ENCODE results near the gene PCOLCE2. TPM values are rescaled to one million over a fixed set of nuclear protein-coding genes. Genes with fewer than 3 reads are reported as not detected.

Gene PCOLCE2
- total and polyA plus RNA-seq, 10 donors = 1.8 to 18.2 (median 6.5) TPM

GRCh38 chr3:142795332-142795731 lies 93.6 kb downstream of the PCOLCE2 start:
- Histone ChIP-seq H3K27me3 (replicated peaks in 1 of 7) (no peaks in the 10 kb centered on the region), H3K36me3 (no peaks in the 10 kb centered on the region), H3K27ac (no peak overlapping the region), H3K4me3 (no peak overlapping the region), H3K4me1 (no peaks in the 10 kb centered on the region), H3K9me3 (no peaks in the 10 kb centered on the region)
- WGBS, 5 donors = 85 to 95% (median 92%) methylated on average over 1 of the region's 1 CpG
- no peak for DNase-seq
- TF ChIP-seq POLR2AphosphoS5 (IDR thresholded peaks at IDR 0.05) (no peak), POLR2A (IDR thresholded peaks at IDR 0.05) (no peak)
- TF ChIP-seq, protein P1, sequence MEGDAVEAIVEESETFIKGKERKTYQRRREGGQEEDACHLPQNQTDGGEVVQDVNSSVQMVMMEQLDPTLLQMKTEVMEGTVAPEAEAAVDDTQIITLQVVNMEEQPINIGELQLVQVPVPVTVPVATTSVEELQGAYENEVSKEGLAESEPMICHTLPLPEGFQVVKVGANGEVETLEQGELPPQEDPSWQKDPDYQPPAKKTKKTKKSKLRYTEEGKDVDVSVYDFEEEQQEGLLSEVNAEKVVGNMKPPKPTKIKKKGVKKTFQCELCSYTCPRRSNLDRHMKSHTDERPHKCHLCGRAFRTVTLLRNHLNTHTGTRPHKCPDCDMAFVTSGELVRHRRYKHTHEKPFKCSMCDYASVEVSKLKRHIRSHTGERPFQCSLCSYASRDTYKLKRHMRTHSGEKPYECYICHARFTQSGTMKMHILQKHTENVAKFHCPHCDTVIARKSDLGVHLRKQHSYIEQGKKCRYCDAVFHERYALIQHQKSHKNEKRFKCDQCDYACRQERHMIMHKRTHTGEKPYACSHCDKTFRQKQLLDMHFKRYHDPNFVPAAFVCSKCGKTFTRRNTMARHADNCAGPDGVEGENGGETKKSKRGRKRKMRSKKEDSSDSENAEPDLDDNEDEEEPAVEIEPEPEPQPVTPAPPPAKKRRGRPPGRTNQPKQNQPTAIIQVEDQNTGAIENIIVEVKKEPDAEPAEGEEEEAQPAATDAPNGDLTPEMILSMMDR (IDR thresholded peaks at IDR 0.05 in 8 of 11, conservative IDR thresholded peaks at IDR 0.05 in 3 of 11) = no peak
- intact Hi-C loops (cut with DNase I; ENCODE audit: low total_unique reads) = no loop called here

- TF ChIP-seq POLR2AphosphoS5 (IDR thresholded peaks at IDR 0.05) (no peak), POLR2A (IDR thresholded peaks at IDR 0.05) (no peak)
- TF ChIP-seq, protein P1 (IDR thresholded peaks at IDR 0.05 in 8 of 11, conservative IDR thresholded peaks at IDR 0.05 in 3 of 11) = no peak
- 81 to 97% (median 92%) methylated on average over 4 of the region's 4 CpGs for WGBS, 5 donors
- DNase-seq = no peak
- intact Hi-C loops (cut with DNase I; ENCODE audit: low total_unique reads) = no loop called here
- no peaks in the 10 kb centered on the region for H3K36me3 ChIP-seq
- no peaks in the 10 kb centered on the region for H3K4me1 ChIP-seq
- H3K27ac ChIP-seq = no peak overlapping the region
- no peaks in the 10 kb centered on the region for H3K27me3 ChIP-seq (replicated peaks in 1 of 7)
- H3K4me3 ChIP-seq = no peak overlapping the region
- no peaks in the 10 kb centered on the region for H3K9me3 ChIP-seq
Observed at GRCh38 chr3:142794508-142794907, 94.4 kb downstream of the PCOLCE2 start.

GRCh38 chr3:142787719-142788118 lies 101.2 kb downstream of the PCOLCE2 start:
- H3K36me3 ChIP-seq = peaks cover 0 to 5% (median 0%) of the 10 kb centered on the region in 6 donors
- TF ChIP-seq POLR2AphosphoS5 (IDR thresholded peaks at IDR 0.05) (no peak), POLR2A (IDR thresholded peaks at IDR 0.05) (no peak)
- TF ChIP-seq, protein P1 (IDR thresholded peaks at IDR 0.05 in 8 of 11, conservative IDR thresholded peaks at IDR 0.05 in 3 of 11) = no peak
- H3K27ac ChIP-seq = no peak overlapping the region
- H3K4me1 ChIP-seq = no peaks in the 10 kb centered on the region
- no peak for DNase-seq
- no peaks in the 10 kb centered on the region for H3K27me3 ChIP-seq (replicated peaks in 1 of 7)
- H3K4me3 ChIP-seq = no peak overlapping the region
- WGBS, 5 donors = 11 to 33% (median 20%) methylated on average over 1 of the region's 1 CpG
- H3K9me3 ChIP-seq = no peaks in the 10 kb centered on the region
- intact Hi-C loops (cut with DNase I; ENCODE audit: low total_unique reads) = no loop called here

- intact Hi-C loops (cut with DNase I; ENCODE audit: low total_unique reads) = no loop called here
- Histone ChIP-seq H3K27ac (no peak overlapping the region), H3K9me3 (no peaks in the 10 kb centered on the region), H3K36me3 (peaks cover 0 to 6% (median 0%) of the 10 kb centered on the region in 6 donors), H3K27me3 (replicated peaks in 1 of 7) (no peaks in the 10 kb centered on the region), H3K4me3 (no peak overlapping the region), H3K4me1 (no peaks in the 10 kb centered on the region)
- 90 to 99% (median 94%) methylated on average over 4 of the region's 4 CpGs for WGBS, 5 donors
- no peak for DNase-seq
- TF ChIP-seq POLR2AphosphoS5 (IDR thresholded peaks at IDR 0.05) = no peak
Observed at GRCh38 chr3:142785996-142786395, 102.9 kb downstream of the PCOLCE2 start.

DNA sequence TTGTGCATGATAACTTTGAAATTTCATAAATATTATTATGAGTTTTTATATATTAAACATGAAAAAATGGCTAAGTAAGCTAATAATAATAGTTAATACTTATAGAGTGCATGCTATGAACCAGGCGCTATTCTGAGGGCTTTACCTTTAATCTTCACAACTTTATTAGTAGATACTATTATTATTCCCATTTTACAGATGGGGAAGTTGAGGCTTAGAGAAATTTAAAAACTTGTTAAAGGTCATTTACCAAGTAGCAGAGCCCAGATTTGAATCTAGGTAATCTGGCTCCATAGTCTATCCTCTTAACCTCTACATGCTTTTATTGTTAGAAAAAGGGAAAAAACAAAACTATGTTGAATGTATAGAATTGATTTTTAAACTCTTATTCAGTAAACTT lies 104.7 kb downstream of the PCOLCE2 start:
- H3K4me3 ChIP-seq = no peak overlapping the region
- no peaks in the 10 kb centered on the region for H3K4me1 ChIP-seq
- intact Hi-C loops (cut with DNase I; ENCODE audit: low total_unique reads) = no loop called here
- 43 to 100% (median 49%) methylated on average over 1 of the region's 1 CpG for WGBS, 5 donors
- TF ChIP-seq POLR2AphosphoS5 (IDR thresholded peaks at IDR 0.05) = no peak
- no peak for TF ChIP-seq POLR2A (IDR thresholded peaks at IDR 0.05)
- TF ChIP-seq, protein P1 (IDR thresholded peaks at IDR 0.05 in 8 of 11, conservative IDR thresholded peaks at IDR 0.05 in 3 of 11) = no peak
- no peaks in the 10 kb centered on the region for H3K9me3 ChIP-seq
- no peak overlapping the region for H3K27ac ChIP-seq
- DNase-seq = no peak
- H3K27me3 ChIP-seq (replicated peaks in 1 of 7) = no peaks in the 10 kb centered on the region
- H3K36me3 ChIP-seq = peaks cover 0 to 6% (median 0%) of the 10 kb centered on the region in 6 donors

Measured in spleen (tissue), 11 donors.